Endometrium (tissue), 2 donors: ENCODE data around the gene ZNF662.

Source experiments
- FAIRE-seq: peaks from 2 replicates; lab custom pipeline; 2012; peaks lifted over from hg19 to GRCh38; lab: Jason Lieb, UNC
- donor health status: control.
- donor health status: control.

ZNF662 gene

GRCh38 chr3:42887084-42887483 lies 18.9 kb upstream of the ZNF662 start:
- no peak for FAIRE-seq

DNA sequence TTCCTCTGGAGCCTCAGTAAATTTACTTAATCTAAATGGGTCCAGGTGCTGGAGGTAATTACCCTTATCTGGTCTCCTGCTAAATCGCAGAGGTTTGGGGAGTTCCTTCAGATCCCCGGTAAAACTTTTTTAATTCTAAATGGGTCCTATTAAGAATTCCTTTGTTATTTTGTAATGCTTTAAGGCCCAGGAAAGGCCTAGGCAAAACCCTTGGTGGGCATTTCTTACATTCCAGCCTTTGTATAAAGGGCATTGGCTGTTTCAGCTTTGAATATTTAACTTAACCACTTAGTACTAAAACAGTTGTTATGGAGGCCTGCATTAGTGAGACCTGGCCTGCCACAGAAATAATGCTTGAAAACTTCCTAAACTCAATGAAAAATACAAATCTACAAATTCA lies 14.9 kb upstream of the ZNF662 start:
- no peak for FAIRE-seq

- no peak for FAIRE-seq
Measured at GRCh38 chr3:42892169-42892568, 13.8 kb upstream of the ZNF662 start.

GRCh38 chr3:42892807-42893206 lies 13.1 kb upstream of the ZNF662 start:
- FAIRE-seq, result no peak

- no peak for FAIRE-seq
Measured at GRCh38 chr3:42894698-42895579, 11.0 kb upstream of the ZNF662 start.

DNA sequence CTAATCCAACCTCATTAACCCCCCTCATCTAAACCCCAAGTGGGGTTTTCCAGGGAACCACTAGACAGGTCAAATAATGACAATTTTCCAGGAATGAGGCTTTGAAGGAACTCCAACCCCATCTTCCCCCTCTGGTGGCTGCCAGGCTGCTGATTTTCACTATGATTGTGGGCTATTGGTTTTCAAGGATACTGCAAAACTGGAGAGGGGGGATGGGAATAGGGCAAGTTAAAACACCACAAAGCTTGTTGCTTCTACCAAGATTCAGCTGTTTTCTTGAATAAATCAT lies 10.4 kb upstream of the ZNF662 start:
- no peak for FAIRE-seq

DNA sequence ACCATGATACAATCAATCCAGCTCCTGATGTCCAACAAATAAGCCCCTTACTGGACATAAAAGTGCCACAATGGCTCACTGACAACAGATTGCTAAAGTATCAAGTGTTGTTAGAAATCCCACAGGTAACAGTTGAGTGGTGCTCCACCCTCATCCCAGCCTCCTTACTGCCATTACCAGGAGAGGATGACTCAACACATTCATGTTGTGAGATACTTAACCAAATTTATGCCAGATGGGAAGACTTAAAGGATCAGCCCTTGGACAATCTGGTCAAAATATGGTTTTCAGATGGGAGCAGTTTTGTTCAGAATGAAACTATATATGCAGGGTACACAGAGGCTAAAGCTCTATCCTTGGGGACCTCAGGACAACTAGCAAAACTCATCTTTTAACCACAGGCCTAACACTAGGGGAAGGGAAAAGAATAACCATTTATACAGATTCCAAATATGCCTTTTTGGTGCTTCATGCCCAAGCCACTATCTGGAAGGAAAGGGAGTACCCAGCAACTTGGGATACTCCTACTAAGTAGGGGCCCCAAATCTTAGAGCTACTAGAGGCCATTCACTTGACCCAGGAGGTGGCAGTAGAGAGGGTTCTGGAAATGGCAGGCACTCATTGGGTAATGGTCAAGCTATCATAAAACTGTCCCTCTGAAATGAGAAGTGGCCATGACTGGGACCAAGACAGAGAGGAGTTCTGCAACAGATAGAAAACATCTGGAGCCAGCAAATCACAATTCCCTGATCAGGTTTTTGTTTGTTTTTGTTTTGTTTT lies 6.9 kb upstream of the ZNF662 start:
- FAIRE-seq, result no peak

- no peak for FAIRE-seq
Measured at GRCh38 chr3:42900226-42901072, 5.5 kb upstream of the ZNF662 start.

DNA sequence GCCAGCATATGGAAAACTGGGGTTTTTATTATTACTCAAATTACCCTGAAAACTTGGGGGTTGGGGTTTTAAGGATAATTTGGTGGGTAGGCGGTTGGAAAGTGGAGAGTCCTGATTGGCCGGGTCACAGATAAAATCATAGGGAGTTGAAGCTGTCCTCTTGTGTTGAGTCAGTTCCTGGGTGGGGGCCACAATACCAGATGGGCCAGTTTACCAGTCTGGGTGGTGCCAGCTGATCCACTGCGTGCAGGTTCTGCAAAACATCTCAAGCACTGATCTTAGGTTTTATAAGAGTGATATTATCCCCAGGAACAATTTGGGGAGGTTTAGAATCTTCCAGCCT lies 4.9 kb upstream of the ZNF662 start:
- no peak for FAIRE-seq

DNA sequence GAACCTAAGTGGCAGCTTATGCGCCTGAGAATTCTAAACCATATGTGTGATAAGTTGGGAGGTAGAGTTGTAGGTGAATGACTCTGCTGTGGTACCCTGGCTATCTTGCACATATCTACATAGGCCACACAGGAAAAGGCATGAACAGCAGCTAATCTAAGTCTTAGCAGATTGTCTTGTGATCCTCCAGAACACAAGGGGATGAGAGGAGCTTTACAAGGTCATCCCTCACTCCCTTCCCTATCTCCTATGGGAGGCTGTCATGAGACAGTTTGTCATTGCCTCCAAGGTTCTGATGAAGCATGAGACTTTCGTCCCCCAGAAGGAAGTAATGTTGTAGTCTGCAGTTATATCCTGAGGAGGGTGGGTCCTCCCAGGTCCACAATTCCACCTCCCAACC lies 3.7 kb upstream of the ZNF662 start:
- no peak for FAIRE-seq

- no peak for FAIRE-seq
Measured at GRCh38 chr3:42904076-42904475, 1.9 kb upstream of the ZNF662 start.

GRCh38 chr3:42905740-42906069 lies 237 bp upstream of the ZNF662 start:
- FAIRE-seq, result no peak

GRCh38 chr3:42906848-42907183 lies 874 bp downstream of the ZNF662 start:
- no peak for FAIRE-seq

DNA sequence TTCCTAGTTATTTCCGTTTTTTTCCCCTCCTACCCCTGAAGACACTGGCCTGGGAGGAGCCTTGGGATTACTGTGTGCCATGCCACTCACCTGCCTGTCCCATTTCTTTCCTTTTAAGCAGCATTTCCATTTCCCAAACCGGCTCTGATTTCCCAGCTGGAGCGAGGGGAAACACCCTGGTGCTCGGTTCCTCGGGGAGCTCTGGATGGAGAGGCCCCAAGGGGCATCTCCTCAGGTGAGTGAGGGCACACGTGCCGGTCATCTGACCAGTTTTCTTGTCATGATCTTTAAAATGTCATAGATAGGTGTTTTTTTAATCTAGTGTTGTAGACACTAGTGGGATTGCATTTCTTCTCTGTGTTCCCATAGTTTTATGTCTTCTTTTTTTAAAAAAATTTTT lies 2.7 kb downstream of the ZNF662 start:
- no peak for FAIRE-seq

- no peak for FAIRE-seq
Measured at GRCh38 chr3:42911551-42911950, 5.6 kb downstream of the ZNF662 start.

GRCh38 chr3:42914771-42915515 lies 9.0 kb downstream of the ZNF662 start:
- FAIRE-seq, result no peak

- FAIRE-seq, result no peak
Measured at GRCh38 chr3:42923606-42924005, 17.7 kb downstream of the ZNF662 start.

DNA sequence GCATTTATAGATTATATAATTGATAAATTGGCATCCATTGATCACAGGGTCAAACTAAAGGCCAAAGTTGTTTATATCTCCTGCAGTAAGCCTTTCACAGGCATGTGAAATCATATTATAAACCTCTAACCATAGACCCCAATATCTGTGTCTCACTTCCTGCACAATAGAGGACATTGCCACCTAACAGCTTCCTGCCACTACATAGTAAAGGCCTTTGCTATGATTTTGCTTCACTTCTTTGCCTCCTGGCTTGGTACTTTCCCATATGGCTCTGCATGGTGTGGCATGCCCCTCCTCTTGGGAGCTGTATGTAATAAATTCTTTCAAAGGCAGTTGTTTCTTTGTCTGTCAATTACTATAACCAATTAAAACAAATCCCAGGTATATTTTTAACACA lies 20.4 kb downstream of the ZNF662 start:
- FAIRE-seq, result no peak

GRCh38 chr3:42934111-42934510 lies 28.2 kb downstream of the ZNF662 start:
- FAIRE-seq, result no peak

- no peak for FAIRE-seq
Measured at GRCh38 chr3:42934910-42935309, 29.0 kb downstream of the ZNF662 start.

GRCh38 chr3:42935472-42935871 lies 29.5 kb downstream of the ZNF662 start:
- FAIRE-seq, result no peak
